Endothelial cell of umbilical vein (primary cell): ENCODE measurements around the gene PIP5K1A. TPM values are rescaled to one million over a fixed set of nuclear protein-coding genes. Genes with fewer than 3 reads are reported as not detected.
A peak's percentile ranks its signal among the peaks of the same experiment; 100 is the strongest.

Source experiments
- BruUV-seq: library from RNA; stranded (reverse); fragments of 400-500 nt; replicated peaks from 2 replicates; lab custom pipeline; 2021; lab: Mats Ljungman, UMichigan
- CTCF ChIA-PET: fragments of 300-600, 350-600 bp; sonication (Branson Sonifier 250); formaldehyde crosslinking; loops from one replicate; lab custom pipeline; 2021; ENCODE audit warnings: antibody characterized with exemption, inconsistent platforms; lab: Charles Lee
- POLR2A ChIA-PET: fragments of 300-600, 350-600 bp; sonication (Branson Sonifier 250); formaldehyde crosslinking; loops from one replicate; lab custom pipeline; 2021; ENCODE audit warnings: antibody characterized with exemption, inconsistent platforms; lab: Charles Lee
- DNase-seq: peaks from one replicate; pipeline ENCODE4 v3.0.0-alpha.2; 2011; ENCODE audit warnings: low read depth, low spot score
- FAIRE-seq: peaks from 2 replicates; lab custom pipeline; 2011; peaks lifted over from hg19 to GRCh38; lab: Jason Lieb, UNC
- H2AFZ ChIP-seq: 2 replicates; pipeline ENCODE4 v1.6.0; 2012; ENCODE audit warnings: low read depth, low read length, control low read depth, inconsistent platforms
- H3K27ac ChIP-seq: 2 replicates; pipeline ENCODE4 v1.5.1; 2011; ENCODE audit warnings: low read depth, mild to moderate bottlenecking, control low read depth, low read length, moderate library complexity; ENCODE audit not compliant: insufficient read depth
- H3K27me3 ChIP-seq, 2 experiments: 2 replicates each; pipeline versions ENCODE4 v1.6.0 to v1.6.1; 2011; ENCODE audit warnings: low read length in 2 of 2, mixed read lengths in 1 of 2; ENCODE audit not compliant: control insufficient read depth in 2 of 2, insufficient read depth in 2 of 2
- H3K36me3 ChIP-seq, 2 experiments: 2 replicates in 1 of 2; 3 replicates in 1 of 2; pipeline ENCODE4 v1.5.1; 2011; ENCODE audit warnings: low read length in 2 of 2, mild to moderate bottlenecking in 1 of 2, moderate library complexity in 1 of 2; ENCODE audit not compliant: control insufficient read depth in 2 of 2, insufficient read depth in 2 of 2; ENCODE audit errors: extremely low read depth in 1 of 2
- H3K4me1 ChIP-seq: 3 replicates; pipeline ENCODE4 v1.5.1; 2011; ENCODE audit warnings: mild to moderate bottlenecking, low read length; ENCODE audit not compliant: control insufficient read depth, insufficient read depth; ENCODE audit errors: extremely low read depth
- H3K4me2 ChIP-seq: 2 replicates; pipeline ENCODE4 v1.6.1; 2011; ENCODE audit warnings: low read length, control low read depth, mixed read lengths; ENCODE audit not compliant: insufficient read depth
- H3K4me3 ChIP-seq, 3 experiments: fragments of 200-600 bp in 1 of 3; sonication (generic), shearing (Covaris generic) in 1 of 3; replicated peaks in 1 of 3; 2 replicates each; pipeline ENCODE4 v1.5.1; 2011 to 2016; ENCODE audit warnings: control low read depth in 3 of 3, low read length in 3 of 3, mild to moderate bottlenecking in 2 of 3, inconsistent platforms in 1 of 3, low read depth in 1 of 3, moderate library complexity in 1 of 3; ENCODE audit not compliant: insufficient read depth in 1 of 3
- H3K79me2 ChIP-seq: 2 replicates; pipeline ENCODE4 v1.6.0; 2012; ENCODE audit warnings: low read length, inconsistent platforms; ENCODE audit not compliant: control insufficient read depth, insufficient read depth
- H3K9ac ChIP-seq: replicated peaks from 2 replicates; pipeline ENCODE3; 2011; ENCODE audit warnings: low read length, control low read depth; ENCODE audit not compliant: insufficient read depth; ENCODE audit errors: extremely low read depth
- H3K9me1 ChIP-seq: replicated peaks from 3 replicates; pipeline ENCODE4 v1.6.0; 2011; ENCODE audit warnings: mild to moderate bottlenecking, low read length; ENCODE audit not compliant: control insufficient read depth, insufficient read depth; ENCODE audit errors: extremely low read depth
- H3K9me3 ChIP-seq: replicated peaks from 2 replicates; pipeline ENCODE4 v1.5.1; 2012; ENCODE audit warnings: low read length, inconsistent platforms; ENCODE audit not compliant: control insufficient read depth, insufficient read depth
- H4K20me1 ChIP-seq: replicated peaks from 2 replicates; pipeline ENCODE3; 2011; ENCODE audit warnings: mild to moderate bottlenecking, low read length; ENCODE audit not compliant: control insufficient read depth, insufficient read depth; ENCODE audit errors: extremely low read depth
- EZH2 ChIP-seq: IDR thresholded peaks from 2 replicates; pipeline ENCODE4 v1.6.1; 2012; ENCODE audit warnings: borderline replicate concordance, low read depth, mild to moderate bottlenecking, moderate library complexity, low read length, inconsistent platforms; ENCODE audit not compliant: severe bottlenecking
- FOS ChIP-seq: IDR thresholded peaks from 2 replicates; pipeline ENCODE4 v1.6.1; 2011; ENCODE audit warnings: mild to moderate bottlenecking, low read length, moderate library complexity, borderline replicate concordance; ENCODE audit not compliant: insufficient read depth
- GATA2 ChIP-seq: IDR thresholded peaks from 2 replicates; pipeline ENCODE4 v1.7.0; 2011; ENCODE audit warnings: low read depth, mild to moderate bottlenecking, moderate library complexity, mixed read lengths, low read length; ENCODE audit not compliant: insufficient read length, insufficient read depth
- JUN ChIP-seq: IDR thresholded peaks from 2 replicates; pipeline ENCODE4 v1.6.1; 2011; ENCODE audit warnings: borderline replicate concordance, low read depth; ENCODE audit not compliant: insufficient read length, insufficient read depth
- MYC ChIP-seq: IDR thresholded peaks from one replicate; pipeline ENCODE4 v1.6.1; 2011; ENCODE audit warnings: mild to moderate bottlenecking, low read depth, low read length
- POLR2A ChIP-seq: IDR thresholded peaks from 2 replicates; pipeline ENCODE4 v1.6.1; 2012; ENCODE audit warnings: low read depth, mild to moderate bottlenecking, control low read depth, low read length
- POLR2AphosphoS5 ChIP-seq: IDR thresholded peaks from 2 replicates; pipeline ENCODE4 v1.6.1; 2012; ENCODE audit warnings: low read depth, mild to moderate bottlenecking, control low read depth, low read length, moderate library complexity; ENCODE audit not compliant: insufficient read depth
- dilution Hi-C: fragments of 300-500 bp; cut with MboI; formaldehyde crosslinking; loops from one replicate; pipeline ENCODE4 v1.15.0; 2019; ENCODE audit warnings: low sequenced_read_pairs; ENCODE audit not compliant: extremely low pct_ligation_motif_present
- intact Hi-C: fragments of 100-400 bp; cut with micrococcal nuclease; formaldehyde crosslinking; loops from one replicate; pipeline ENCODE4 v1.10.0; 2022
- polyA plus RNA-seq, 4 experiments: library from polyadenylated mRNA; depleted of rRNA in 3 of 4; stranded (reverse) in 3 of 4; unstranded in 1 of 4; fragments of >200 nt; gene quantifications; 2 replicates each; pipeline versions ENCODE4 v1.2.1 to v1.2.3, GENCODE V29; 2011 to 2012; ENCODE audit warnings: missing spikeins in 1 of 4
- total RNA-seq: library from RNA; stranded (reverse); gene quantifications from 2 replicates; pipeline ENCODE4 v1.2.3, GENCODE V29; 2021
- TF ChIP-seq, protein P1 (sequence below): IDR thresholded peaks from 2 replicates; pipeline ENCODE4 v1.6.1; 2011; ENCODE audit not compliant: insufficient read depth, insufficient read length
- TF ChIP-seq, protein P2 (sequence below), 2 donors: IDR thresholded peaks; 1 replicate in 1 of 2; 2 replicates in 1 of 2; pipeline ENCODE4 v1.5.1; 2011; ENCODE audit warnings: low read length in 2 of 2, mild to moderate bottlenecking in 2 of 2, moderate library complexity in 2 of 2, control low read depth in 1 of 2, inconsistent platforms in 1 of 2, low read depth in 1 of 2; ENCODE audit not compliant: insufficient read depth in 1 of 2; ENCODE audit errors: extremely low read depth in 1 of 2

The PIP5K1A gene
- total and polyA plus RNA-seq, 2 donors (not counting 3 experiments of a cell fraction or from before 2014, with no cell fraction given) = 72.1 to 79.3 TPM

DNA sequence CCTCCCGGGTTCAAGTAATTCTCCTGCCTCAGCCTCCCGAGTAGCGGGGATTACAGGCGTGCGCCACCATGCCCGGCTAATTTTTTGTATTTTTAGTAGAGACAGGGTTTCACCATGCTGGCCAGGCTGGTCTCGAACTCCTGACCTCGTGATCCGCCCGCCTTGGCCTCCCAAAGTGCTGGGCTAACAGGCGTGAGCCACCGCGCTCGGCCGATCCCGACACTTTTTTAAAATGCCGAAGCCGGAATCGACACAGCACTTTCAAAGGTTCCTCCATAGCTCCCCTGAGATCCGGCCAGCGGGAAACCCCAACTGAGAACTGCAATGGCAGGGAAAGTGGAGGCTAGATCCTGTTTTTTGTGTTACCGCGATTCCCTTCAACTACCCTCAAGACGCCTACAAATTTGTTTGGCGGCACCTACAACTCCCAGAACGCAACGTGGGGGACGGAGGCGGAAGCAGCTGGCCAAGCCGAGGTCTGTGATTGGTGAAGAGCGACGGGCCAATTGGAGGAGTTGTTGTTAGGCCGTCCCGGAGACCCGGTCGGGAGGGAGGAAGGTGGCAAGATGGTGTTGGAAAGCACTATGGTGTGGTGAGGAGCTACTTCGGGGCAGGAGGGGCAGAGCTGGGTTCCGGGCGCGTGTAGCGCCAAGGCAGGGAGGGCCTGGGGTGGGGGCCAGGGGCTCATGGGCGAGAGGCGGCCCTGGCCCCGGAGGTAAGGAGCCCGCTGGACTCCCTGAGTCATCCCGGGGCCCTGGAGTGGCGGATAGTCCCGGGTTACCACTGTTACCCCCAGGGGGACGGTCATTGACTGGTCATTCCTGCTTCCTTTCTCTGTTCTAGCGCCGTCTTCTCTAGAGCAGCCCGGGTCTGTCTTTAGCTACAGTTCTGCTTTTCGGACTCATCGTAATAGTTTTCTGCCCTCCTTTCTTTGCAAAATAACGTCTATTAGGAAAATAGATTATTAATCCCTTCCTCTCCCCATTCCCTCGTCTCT lies 56.2 kb downstream of the PIP5K1A start, which contains the start of gene PSMD4:
TSS of gene PSMD4 (plus strand) at position 518 of the 997 bp plus-strand sequence. CDS start at position 567, 49 bp downstream.
- dilution Hi-C loops = no loop called here

DNA sequence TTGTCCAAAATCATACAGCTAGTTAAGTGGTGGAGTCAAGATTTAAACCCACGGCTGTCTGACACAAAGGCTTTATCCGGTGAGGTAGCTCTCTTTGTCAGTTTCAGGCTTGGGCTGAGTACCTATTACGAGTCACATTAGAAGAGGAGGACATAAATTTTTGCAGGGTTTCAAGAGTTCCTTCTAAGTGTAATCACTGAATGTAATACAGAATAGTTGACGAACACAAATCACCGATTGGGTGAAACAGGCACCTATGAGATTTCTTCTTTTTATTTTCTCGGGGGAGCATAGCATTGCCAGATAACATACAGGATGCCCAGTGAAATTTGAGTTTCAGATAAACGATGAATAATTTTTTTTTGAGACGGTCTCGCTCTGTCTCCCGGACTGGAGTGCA lies 57.0 kb downstream of the PIP5K1A start:
- Histone ChIP-seq H3K4me2 (peak overlapping the region; percentile 99), H3K9me3 (no peaks in the 10 kb centered on the region), H3K27me3 (no peaks in the 10 kb centered on the region), H3K36me3 (no peaks in the 10 kb centered on the region), H3K4me3 (peak overlapping the region; percentile 82 to 96 (median 87)), H3K27ac (peak overlapping the region; percentile 80), H3K9me1 (no peaks in the 10 kb centered on the region), H3K9ac (peak overlapping the region; percentile 95), H4K20me1 (no peaks in the 10 kb centered on the region), H2AFZ (no peak overlapping the region), H3K79me2 (peaks cover 50% of the 10 kb centered on the region), H3K4me1 (peaks cover 7% of the 10 kb centered on the region)
- dilution Hi-C loops (no loop called here), intact Hi-C loops (no loop called here)
- DNase-seq = no peak
- ChIA-PET CTCF (interaction anchor here (1.7 kb wide), 1 partner anchor 156 kb away, joined by 6 read pairs; no protein-coding TSS in a partner anchor), POLR2A (interaction anchor here (1.3 kb wide), 1 partner anchor 158 kb away, joined by 3 read pairs; no protein-coding TSS in a partner anchor)
- BruUV-seq = no TSS peak
- TF ChIP-seq, protein P1, sequence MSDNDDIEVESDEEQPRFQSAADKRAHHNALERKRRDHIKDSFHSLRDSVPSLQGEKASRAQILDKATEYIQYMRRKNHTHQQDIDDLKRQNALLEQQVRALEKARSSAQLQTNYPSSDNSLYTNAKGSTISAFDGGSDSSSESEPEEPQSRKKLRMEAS = no peak
- TF ChIP-seq FOS = no peak
- TF ChIP-seq MYC = no peak
- no peak for TF ChIP-seq POLR2A
- TF ChIP-seq GATA2 = no peak
- TF ChIP-seq JUN = no peak
- no peak for TF ChIP-seq POLR2AphosphoS5
- no peak for TF ChIP-seq EZH2
- TF ChIP-seq, protein P2, sequence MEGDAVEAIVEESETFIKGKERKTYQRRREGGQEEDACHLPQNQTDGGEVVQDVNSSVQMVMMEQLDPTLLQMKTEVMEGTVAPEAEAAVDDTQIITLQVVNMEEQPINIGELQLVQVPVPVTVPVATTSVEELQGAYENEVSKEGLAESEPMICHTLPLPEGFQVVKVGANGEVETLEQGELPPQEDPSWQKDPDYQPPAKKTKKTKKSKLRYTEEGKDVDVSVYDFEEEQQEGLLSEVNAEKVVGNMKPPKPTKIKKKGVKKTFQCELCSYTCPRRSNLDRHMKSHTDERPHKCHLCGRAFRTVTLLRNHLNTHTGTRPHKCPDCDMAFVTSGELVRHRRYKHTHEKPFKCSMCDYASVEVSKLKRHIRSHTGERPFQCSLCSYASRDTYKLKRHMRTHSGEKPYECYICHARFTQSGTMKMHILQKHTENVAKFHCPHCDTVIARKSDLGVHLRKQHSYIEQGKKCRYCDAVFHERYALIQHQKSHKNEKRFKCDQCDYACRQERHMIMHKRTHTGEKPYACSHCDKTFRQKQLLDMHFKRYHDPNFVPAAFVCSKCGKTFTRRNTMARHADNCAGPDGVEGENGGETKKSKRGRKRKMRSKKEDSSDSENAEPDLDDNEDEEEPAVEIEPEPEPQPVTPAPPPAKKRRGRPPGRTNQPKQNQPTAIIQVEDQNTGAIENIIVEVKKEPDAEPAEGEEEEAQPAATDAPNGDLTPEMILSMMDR (IDR thresholded peaks at IDR 0.05; ENCODE audit: extremely low read depth in 1 of 2, insufficient read depth in 1 of 2, low read depth in 1 of 2, low read length in 2 of 2) = no peak
- FAIRE-seq = no peak

More for the DNA sequence above, 56.2 kb downstream of the PIP5K1A start, which contains the start of gene PSMD4:
- ChIA-PET POLR2A (interaction anchor here (0.7 to 1.3 kb wide), 3 partner anchors 146 to 159 kb away, joined by 3 to 6 read pairs (median 5); no protein-coding TSS in a partner anchor), CTCF (interaction anchor here (0.7 to 1.7 kb wide), 4 partner anchors 19 to 155 kb away, joined by 3 to 6 read pairs (median 5); partner anchors contain the start of genes VPS72 and ZNF687)
- Histone ChIP-seq H3K27ac (peak within 1 kb of the TSS; percentile 80), H3K9me1 (no peaks in the 10 kb centered on the region), H3K4me3 (peak within 1 kb of the TSS; percentile 82 to 96 (median 87)), H3K9me3 (no peaks in the 10 kb centered on the region), H3K9ac (peak within 1 kb of the TSS; percentile 95), H4K20me1 (no peaks in the 10 kb centered on the region), H3K36me3 (peaks cover 0 to 2% of the 10 kb centered on the region in 2 experiments), H3K4me2 (peak within 1 kb of the TSS; percentile 99), H2AFZ (peak within 1 kb of the TSS; percentile 81), H3K79me2 (peaks cover 44% of the 10 kb centered on the region), H3K4me1 (peaks cover 7% of the 10 kb centered on the region), H3K27me3 (no peaks in the 10 kb centered on the region)
- intact Hi-C loops = loop anchor here (1.0 kb wide), 1 partner anchor 27 kb away; no protein-coding TSS in a partner anchor
- BruUV-seq = TSS peak; percentile 88
- peak; percentile 93 for FAIRE-seq
- TF ChIP-seq GATA2 = no peak
- peak; percentile 96 for TF ChIP-seq POLR2AphosphoS5
- TF ChIP-seq, protein P1 = peak; percentile 77
- TF ChIP-seq MYC = peak; percentile 26
- peak; percentile 96 for TF ChIP-seq POLR2A
- DNase-seq = peak; percentile 98
